Central memory CD8-positive, alpha-beta T cell (primary cell): ENCODE measurements around the gene SNTG2.
"Not testable (repeated sequence)": the region's sequence is repeated elsewhere in the genome, so short reads cannot be mapped to it uniquely, and the experiment has no call there.

Experiments used
- ATAC-seq: fragments of 150-1000 bp; cut with Tn5 transposase; replicated peaks from 2 replicates; pipeline ENCODE4 v1.10.0; 2022; ENCODE audit warnings: mild to moderate bottlenecking, moderate FRiP score, moderate number of reproducible peaks; ENCODE audit not compliant: poor library complexity, severe bottlenecking; ENCODE audit errors: extremely low read depth
- DNase-seq, 2 donors: peaks; one replicate each; pipeline ENCODE4 v3.0.0; 2021; ENCODE audit warnings: low spot score in 2 of 2
- H3K27ac Mint-ChIP-seq: one replicate; pipeline ENCODE4 v1.8.0; 2022; ENCODE audit warnings: low read depth, mild to moderate bottlenecking, moderate library complexity, mixed read lengths
- H3K27me3 Mint-ChIP-seq: one replicate; pipeline ENCODE4 v1.8.0; 2022; ENCODE audit warnings: mixed read lengths
- H3K36me3 Mint-ChIP-seq: one replicate; pipeline ENCODE4 v1.8.0; 2022; ENCODE audit warnings: mild to moderate bottlenecking, moderate library complexity, mixed read lengths; ENCODE audit not compliant: insufficient read depth
- H3K4me1 Mint-ChIP-seq: one replicate; pipeline ENCODE4 v1.8.0; 2022; ENCODE audit warnings: mixed read lengths
- H3K4me3 Mint-ChIP-seq: one replicate; pipeline ENCODE4 v1.8.0; 2022; ENCODE audit warnings: mild to moderate bottlenecking, moderate library complexity, mixed read lengths
- H3K9me3 Mint-ChIP-seq: one replicate; pipeline ENCODE4 v1.8.0; 2022; ENCODE audit warnings: mixed read lengths

The SNTG2 gene

DNA sequence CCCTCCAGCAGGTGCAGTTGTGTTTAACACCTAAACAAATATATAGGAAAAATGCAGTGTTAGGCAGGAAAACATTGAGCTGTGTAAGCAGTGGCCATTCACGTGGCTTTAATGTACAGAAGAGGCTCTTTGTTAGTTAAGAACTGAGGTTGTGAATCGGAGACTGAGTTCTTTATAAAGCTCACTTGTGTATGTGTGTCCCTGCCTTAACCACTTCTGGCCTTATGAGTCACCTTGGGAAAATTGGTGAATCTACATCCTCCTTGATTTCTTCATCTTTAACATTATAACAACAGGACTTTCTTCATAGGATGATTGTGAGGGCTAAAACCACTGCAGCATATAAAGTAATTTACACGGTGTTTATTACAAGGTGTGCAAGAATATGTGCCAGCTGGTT is 274.3 kb downstream of the SNTG2 start:
- Mint-ChIP-seq H3K27me3 (no peaks in the 10 kb centered on the region), H3K4me3 (no peak overlapping the region), H3K36me3 (no peaks in the 10 kb centered on the region), H3K4me1 (peaks cover 6% of the 10 kb centered on the region), H3K27ac (no peak overlapping the region), H3K9me3 (peaks cover 12% of the 10 kb centered on the region)
- DNase-seq (no peak), ATAC-seq (no peak)

DNA sequence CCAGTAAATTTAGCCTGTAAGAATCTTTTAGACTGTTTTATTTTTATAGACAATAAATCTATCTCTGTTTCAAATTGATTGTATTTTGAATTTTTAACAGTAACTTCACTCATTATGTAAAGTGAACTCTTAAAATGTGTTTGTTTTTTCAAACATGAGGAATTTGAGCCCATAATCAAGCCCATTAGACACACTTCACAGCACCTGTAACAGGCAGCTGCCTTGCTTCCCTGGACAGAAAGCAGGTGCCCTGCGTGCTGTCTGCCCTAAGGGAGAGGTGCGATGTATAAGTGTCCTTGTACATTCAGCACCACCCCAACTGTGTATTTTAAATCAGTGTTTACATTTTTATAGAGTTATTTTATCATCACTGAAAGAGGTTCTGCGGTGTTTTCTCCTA is 276.1 kb downstream of the SNTG2 start:
- H3K27ac Mint-ChIP-seq, result no peak overlapping the region
- no peaks in the 10 kb centered on the region for H3K27me3 Mint-ChIP-seq
- no peak overlapping the region for H3K4me3 Mint-ChIP-seq
- H3K36me3 Mint-ChIP-seq, result no peaks in the 10 kb centered on the region
- peaks cover 5% of the 10 kb centered on the region for H3K4me1 Mint-ChIP-seq
- H3K9me3 Mint-ChIP-seq, result peaks cover 5% of the 10 kb centered on the region
- no peak for DNase-seq
- ATAC-seq, result no peak

DNA sequence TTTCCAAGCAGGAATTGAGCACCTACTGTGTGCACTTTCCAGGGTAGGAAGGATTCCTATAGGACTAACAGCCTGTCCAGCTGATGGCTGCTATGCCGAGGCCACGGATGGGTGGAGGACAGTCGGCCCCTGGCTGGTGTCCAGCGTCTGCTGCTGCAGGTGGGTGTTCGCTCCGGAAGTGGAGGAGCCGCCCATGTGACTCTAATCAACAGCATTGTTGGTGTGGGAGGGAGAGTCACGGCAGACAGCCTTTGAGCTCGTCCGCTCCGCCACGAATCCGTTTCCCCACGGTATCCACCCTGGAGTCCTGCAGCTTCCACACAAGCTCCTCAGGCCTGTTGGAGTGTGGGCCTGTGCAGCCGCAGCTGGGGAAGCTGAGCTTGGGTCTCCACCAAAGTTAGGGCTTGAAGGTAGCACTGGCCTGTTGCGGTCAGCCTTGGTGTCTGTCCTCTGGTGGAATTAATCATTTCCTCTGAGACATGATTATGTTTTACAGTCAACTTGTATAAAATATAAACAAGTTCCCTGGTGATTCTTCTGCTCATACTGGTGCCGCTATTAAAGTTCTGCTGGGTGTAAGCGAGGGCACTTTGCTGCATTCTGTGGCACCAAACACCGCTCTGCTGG is 276.7 kb downstream of the SNTG2 start:
- ATAC-seq (no peak), DNase-seq (no peak)
- Mint-ChIP-seq H3K4me1 (no peaks in the 10 kb centered on the region), H3K27ac (no peak overlapping the region), H3K9me3 (no peaks in the 10 kb centered on the region), H3K4me3 (no peak overlapping the region), H3K36me3 (no peaks in the 10 kb centered on the region), H3K27me3 (no peaks in the 10 kb centered on the region)

DNA sequence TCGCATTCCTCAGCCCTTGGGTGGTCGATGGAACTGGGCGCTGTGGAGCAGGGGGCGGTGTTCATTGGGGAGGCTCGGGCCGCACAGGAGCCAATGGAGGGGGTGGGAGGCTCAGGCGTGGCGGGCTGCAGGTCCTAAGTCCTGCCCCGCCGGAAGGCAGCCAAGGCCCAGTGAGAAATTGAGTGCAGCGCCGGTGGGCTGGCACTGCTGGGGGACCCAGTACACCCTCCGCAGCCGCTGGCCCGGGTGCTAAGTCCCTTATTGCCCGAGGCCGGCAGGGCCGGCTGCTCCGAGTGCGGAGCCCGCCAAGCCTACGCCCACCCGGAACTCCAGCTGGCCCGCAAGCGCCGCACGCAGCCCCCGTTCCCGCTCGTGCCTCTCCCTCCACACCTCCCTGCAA is 278.9 kb downstream of the SNTG2 start:
- H3K4me1 Mint-ChIP-seq, H3K36me3 Mint-ChIP-seq, H3K9me3 Mint-ChIP-seq, H3K27me3 Mint-ChIP-seq, DNase-seq, H3K27ac Mint-ChIP-seq, ATAC-seq, H3K4me3 Mint-ChIP-seq: not testable (repeated sequence)

- ATAC-seq (no peak), DNase-seq (no peak)
- H3K4me1 Mint-ChIP-seq, result no peaks in the 10 kb centered on the region
- H3K27ac Mint-ChIP-seq, result no peak overlapping the region
- no peak overlapping the region for H3K4me3 Mint-ChIP-seq
- no peaks in the 10 kb centered on the region for H3K36me3 Mint-ChIP-seq
- no peaks in the 10 kb centered on the region for H3K9me3 Mint-ChIP-seq
- H3K27me3 Mint-ChIP-seq, result no peaks in the 10 kb centered on the region
Observed at GRCh38 chr2:1230155-1230893, 279.7 kb downstream of the SNTG2 start.

- H3K9me3 Mint-ChIP-seq, result no peaks in the 10 kb centered on the region
- no peaks in the 10 kb centered on the region for H3K4me1 Mint-ChIP-seq
- H3K4me3 Mint-ChIP-seq, result no peak overlapping the region
- ATAC-seq (no peak), DNase-seq (no peak)
- no peaks in the 10 kb centered on the region for H3K27me3 Mint-ChIP-seq
- H3K36me3 Mint-ChIP-seq, result no peaks in the 10 kb centered on the region
- H3K27ac Mint-ChIP-seq, result no peak overlapping the region
Observed at GRCh38 chr2:1231466-1232063, 280.9 kb downstream of the SNTG2 start.

DNA sequence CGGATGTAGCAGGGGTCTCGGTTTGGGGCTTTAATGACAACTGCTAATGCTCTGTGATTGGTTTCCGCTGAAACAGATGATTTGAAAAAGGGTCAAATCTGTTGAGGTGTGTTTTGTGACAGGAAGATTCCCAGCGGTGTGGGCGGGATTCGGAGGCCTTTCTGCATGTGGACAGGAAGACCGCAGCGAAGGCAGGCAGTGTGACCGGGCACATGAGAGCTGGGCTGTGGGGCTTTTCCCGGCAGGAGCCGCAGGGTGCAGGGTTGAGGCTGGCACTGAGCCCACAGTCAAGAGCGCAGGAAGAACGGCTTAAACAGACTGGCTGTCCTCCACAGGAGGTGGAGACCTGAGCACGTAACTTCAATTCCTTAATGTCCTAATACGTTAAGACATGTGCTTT is 282.6 kb downstream of the SNTG2 start:
- no peaks in the 10 kb centered on the region for H3K4me1 Mint-ChIP-seq
- DNase-seq, result no peak
- no peaks in the 10 kb centered on the region for H3K36me3 Mint-ChIP-seq
- no peak for ATAC-seq
- H3K27me3 Mint-ChIP-seq, result no peaks in the 10 kb centered on the region
- H3K9me3 Mint-ChIP-seq, result no peaks in the 10 kb centered on the region
- H3K27ac Mint-ChIP-seq, result no peak overlapping the region
- H3K4me3 Mint-ChIP-seq, result no peak overlapping the region

DNA sequence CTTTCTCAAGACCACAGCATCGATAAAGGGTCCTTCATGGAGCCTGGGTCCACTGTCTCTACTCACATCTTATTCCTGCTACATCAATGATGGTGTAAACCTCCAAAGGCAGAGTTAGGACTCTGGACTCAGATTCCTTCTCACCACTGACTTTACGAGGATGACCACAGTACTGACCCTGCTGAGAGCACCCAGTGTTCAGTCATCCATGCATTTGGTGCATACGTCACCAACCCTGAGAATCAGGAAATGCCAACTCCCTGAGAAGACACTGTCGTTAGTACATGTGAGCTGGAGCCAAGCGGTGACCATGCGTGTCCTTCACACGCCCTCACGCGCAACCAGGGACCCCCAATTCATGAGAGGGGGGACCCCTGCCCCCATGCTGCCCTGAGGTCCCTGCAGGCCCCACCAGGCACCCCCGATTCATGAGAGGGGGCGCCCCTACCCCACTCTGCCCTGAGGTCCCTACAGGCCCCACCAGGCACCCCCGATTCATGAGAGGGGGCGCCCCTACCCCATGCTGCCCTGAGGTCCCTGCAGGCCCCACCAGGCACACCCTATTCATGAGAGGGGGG is 284.2 kb downstream of the SNTG2 start:
- DNase-seq (no peak), ATAC-seq (no peak)
- H3K27me3 Mint-ChIP-seq, result no peaks in the 10 kb centered on the region
- no peaks in the 10 kb centered on the region for H3K36me3 Mint-ChIP-seq
- H3K4me1 Mint-ChIP-seq, result no peaks in the 10 kb centered on the region
- no peaks in the 10 kb centered on the region for H3K9me3 Mint-ChIP-seq
- H3K4me3 Mint-ChIP-seq, result no peak overlapping the region
- H3K27ac Mint-ChIP-seq, result no peak overlapping the region

DNA sequence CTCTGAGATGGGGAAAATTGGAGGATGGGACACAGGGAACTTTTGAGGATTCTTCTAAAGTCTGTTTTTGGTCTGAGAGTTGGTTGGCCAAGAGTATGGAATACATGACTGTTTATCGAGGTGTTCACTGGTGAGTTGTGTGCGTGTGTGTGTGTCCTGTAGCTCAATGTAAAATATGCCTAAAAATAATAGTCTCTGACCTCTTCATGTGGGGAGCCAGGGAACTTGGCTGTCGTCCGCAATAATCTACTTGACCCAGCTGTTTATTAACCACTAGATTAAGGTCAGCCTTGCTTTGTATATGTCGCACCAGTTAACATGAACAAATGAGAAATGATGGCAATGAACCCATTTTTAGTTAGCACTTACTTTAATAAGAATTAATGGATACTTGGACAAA is 285.2 kb downstream of the SNTG2 start:
- no peak overlapping the region for H3K4me3 Mint-ChIP-seq
- ATAC-seq (no peak), DNase-seq (no peak)
- no peaks in the 10 kb centered on the region for H3K9me3 Mint-ChIP-seq
- no peak overlapping the region for H3K27ac Mint-ChIP-seq
- H3K4me1 Mint-ChIP-seq, result no peaks in the 10 kb centered on the region
- H3K27me3 Mint-ChIP-seq, result no peaks in the 10 kb centered on the region
- no peaks in the 10 kb centered on the region for H3K36me3 Mint-ChIP-seq

DNA sequence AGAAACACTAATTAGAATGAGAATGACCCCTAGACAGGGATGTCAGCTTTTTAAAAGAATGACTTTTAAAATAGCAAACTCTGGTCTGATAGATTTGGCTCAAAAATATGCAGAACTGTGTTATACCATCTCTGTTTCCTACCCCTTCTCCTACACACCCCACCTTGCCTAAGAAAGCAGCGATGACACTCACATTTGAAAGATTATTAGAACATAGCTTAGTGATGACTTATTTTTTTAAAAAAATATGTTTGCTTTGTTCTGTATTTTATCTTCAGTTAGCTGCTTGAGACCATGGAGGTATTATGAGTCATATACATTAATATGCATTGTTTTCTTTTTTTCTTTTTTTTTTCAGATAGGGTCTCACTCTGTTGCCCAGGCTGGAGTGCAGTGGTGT is 286.0 kb downstream of the SNTG2 start:
- Mint-ChIP-seq H3K27me3 (no peaks in the 10 kb centered on the region), H3K4me1 (no peaks in the 10 kb centered on the region), H3K27ac (no peak overlapping the region), H3K4me3 (no peak overlapping the region), H3K36me3 (no peaks in the 10 kb centered on the region), H3K9me3 (no peaks in the 10 kb centered on the region)
- no peak for ATAC-seq
- DNase-seq, result no peak

GRCh38 chr2:1237783-1238182 is 287.1 kb downstream of the SNTG2 start:
- Mint-ChIP-seq H3K4me1 (no peaks in the 10 kb centered on the region), H3K27ac (no peak overlapping the region), H3K36me3 (no peaks in the 10 kb centered on the region), H3K27me3 (no peaks in the 10 kb centered on the region), H3K4me3 (no peak overlapping the region), H3K9me3 (no peaks in the 10 kb centered on the region)
- ATAC-seq (no peak), DNase-seq (no peak)

DNA sequence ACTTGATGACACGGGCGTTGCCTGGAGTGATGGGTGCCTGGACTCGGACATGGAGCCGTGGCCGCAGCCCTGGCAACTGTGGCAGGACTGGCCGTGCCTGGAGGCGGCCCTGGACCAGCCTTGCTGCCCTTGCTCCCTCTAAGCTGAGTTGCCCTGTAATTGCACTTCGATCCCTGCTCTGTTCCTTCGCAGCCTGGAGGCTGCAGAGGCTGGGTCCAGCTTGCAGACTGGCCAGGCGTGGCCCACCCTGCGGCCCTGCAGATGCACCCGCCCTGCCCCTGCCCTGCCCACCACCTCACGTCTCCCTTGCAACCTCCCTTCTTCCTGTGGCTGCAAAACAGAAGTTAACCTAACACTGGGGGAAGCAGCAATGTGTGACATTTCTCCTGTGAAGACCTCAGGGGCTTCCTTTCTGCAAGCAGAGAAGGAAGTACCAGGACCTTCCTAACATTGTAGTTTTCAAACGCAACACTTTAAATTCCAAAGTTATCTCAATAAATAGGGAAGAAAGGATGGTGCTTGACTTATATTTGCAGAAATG is 288.0 kb downstream of the SNTG2 start:
- DNase-seq (no peak), ATAC-seq (no peak)
- Mint-ChIP-seq H3K27ac (no peak overlapping the region), H3K27me3 (no peaks in the 10 kb centered on the region), H3K36me3 (no peaks in the 10 kb centered on the region), H3K4me3 (no peak overlapping the region), H3K4me1 (no peaks in the 10 kb centered on the region), H3K9me3 (no peaks in the 10 kb centered on the region)

DNA sequence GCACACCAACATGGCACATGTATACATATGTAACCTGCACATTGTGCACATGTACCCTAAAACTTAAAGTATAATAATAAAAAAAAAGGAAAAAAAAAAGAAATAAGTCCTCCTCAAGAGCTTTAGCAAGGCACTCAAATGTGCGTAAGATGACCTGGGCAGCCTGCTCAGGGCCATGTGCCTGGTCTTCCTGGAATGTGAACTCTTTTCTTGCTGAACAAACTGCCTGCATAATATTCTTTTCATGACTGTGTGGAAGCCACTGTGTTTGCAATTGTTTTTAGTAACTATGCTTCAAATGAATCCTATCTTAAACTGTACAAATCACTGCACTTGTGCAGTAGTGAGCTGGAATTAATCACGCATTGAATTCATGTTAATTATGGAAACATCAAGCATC is 294.5 kb downstream of the SNTG2 start:
- ATAC-seq (no peak), DNase-seq (no peak)
- Mint-ChIP-seq H3K4me3 (no peak overlapping the region), H3K27ac (no peak overlapping the region), H3K9me3 (no peaks in the 10 kb centered on the region), H3K27me3 (no peaks in the 10 kb centered on the region), H3K36me3 (no peaks in the 10 kb centered on the region), H3K4me1 (no peaks in the 10 kb centered on the region)
